ENCODE data around the gene PLEKHH1. TPM values are rescaled to one million over a fixed set of nuclear protein-coding genes. Genes with fewer than 3 reads are reported as not detected.

Gene PLEKHH1
- polyA plus RNA-seq, 1 donor from 2014 or later: 34.1 TPM

GRCh38 chr14:67575684-67576083 lies 42.6 kb downstream of the PLEKHH1 start:
- no peaks in the 10 kb centered on the region for H3F3A ChIP-seq (ENCODE audit: insufficient read depth, low read length, poor library complexity, severe bottlenecking)
- TF ChIP-seq REST (IDR thresholded peaks at IDR 0.05; ENCODE audit: borderline replicate concordance) (no peak), EZH2 (IDR thresholded peaks at IDR 0.05; ENCODE audit: borderline replicate concordance, insufficient read depth, low read length, poor library complexity, severe bottlenecking) (no peak)
- H3K27ac ChIP-seq (ENCODE audit: low read length): no peak overlapping the region
- no peaks in the 10 kb centered on the region for H3K9me2 ChIP-seq (ENCODE audit: insufficient read depth, low read length)
- H3K36me3 ChIP-seq (ENCODE audit: insufficient read depth, low read length): peaks cover 13% of the 10 kb centered on the region
- H3K27me3 ChIP-seq (ENCODE audit: insufficient read depth, low read depth, low read length): no peaks in the 10 kb centered on the region
- H3K4me3 ChIP-seq (ENCODE audit: low read length): no peak overlapping the region
- no peaks in the 10 kb centered on the region for H4K20me1 ChIP-seq (ENCODE audit: insufficient read depth)
- no peaks in the 10 kb centered on the region for H3K9me3 ChIP-seq (ENCODE audit: low read length)
- no peaks in the 10 kb centered on the region for H3K79me2 ChIP-seq (replicated peaks; ENCODE audit: insufficient read depth, low read length)
- H3K9ac ChIP-seq (ENCODE audit: low read length): no peak overlapping the region
- no peak overlapping the region for H3K4me2 ChIP-seq (ENCODE audit: low read length)
- no peak overlapping the region for H2AFZ ChIP-seq (ENCODE audit: low read depth, low read length)

DNA sequence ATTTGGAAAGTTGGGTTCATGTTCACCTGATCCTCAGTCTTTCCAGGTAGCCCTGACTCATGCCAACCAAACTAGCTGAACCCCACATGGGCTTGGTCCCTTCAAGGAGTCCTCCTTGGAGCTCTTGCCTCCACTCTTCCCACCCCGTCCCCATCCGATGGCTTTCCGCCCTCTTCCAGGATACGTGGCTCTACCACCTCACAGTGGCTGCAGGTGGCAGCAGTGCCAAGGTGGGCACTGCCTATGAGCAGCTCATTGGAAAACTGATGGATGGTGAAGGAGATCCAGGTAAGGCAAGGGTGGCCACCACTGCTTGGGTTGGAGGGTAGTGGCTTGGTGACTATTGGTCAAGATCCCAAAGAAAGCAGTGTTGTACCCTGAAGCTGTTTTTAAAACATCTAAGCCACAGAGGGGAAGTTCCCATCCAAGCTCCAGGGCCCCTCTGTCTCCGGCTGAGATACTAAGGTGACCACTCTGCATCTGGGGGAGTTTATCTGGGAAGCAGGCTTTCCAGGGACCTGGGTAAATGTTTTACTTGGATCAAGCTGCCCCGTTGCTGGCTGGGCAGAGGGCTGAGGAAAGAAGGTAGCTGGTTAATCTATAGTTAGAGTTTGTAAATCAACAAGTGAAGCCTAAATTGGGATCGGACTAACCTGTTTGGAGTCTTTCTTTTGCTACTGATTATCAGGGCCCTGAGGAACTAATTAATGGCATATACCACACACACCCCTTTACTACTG lies 43.3 kb downstream of the PLEKHH1 start:
- Histone ChIP-seq H2AFZ (ENCODE audit: low read depth, low read length) (no peak overlapping the region), H4K20me1 (ENCODE audit: insufficient read depth) (no peaks in the 10 kb centered on the region), H3K9me3 (ENCODE audit: low read length) (no peaks in the 10 kb centered on the region), H3K27ac (ENCODE audit: low read length) (no peak overlapping the region), H3K9me2 (ENCODE audit: insufficient read depth, low read length) (no peaks in the 10 kb centered on the region), H3K79me2 (replicated peaks; ENCODE audit: insufficient read depth, low read length) (no peaks in the 10 kb centered on the region), H3K27me3 (ENCODE audit: insufficient read depth, low read depth, low read length) (no peaks in the 10 kb centered on the region), H3K36me3 (ENCODE audit: insufficient read depth, low read length) (peaks cover 13% of the 10 kb centered on the region), H3K4me2 (ENCODE audit: low read length) (no peak overlapping the region), H3K4me3 (ENCODE audit: low read length) (no peak overlapping the region), H3F3A (ENCODE audit: insufficient read depth, low read length, poor library complexity, severe bottlenecking) (no peaks in the 10 kb centered on the region), H3K9ac (ENCODE audit: low read length) (no peak overlapping the region)
- TF ChIP-seq REST (IDR thresholded peaks at IDR 0.05; ENCODE audit: borderline replicate concordance) (no peak), SMC3 (conservative IDR thresholded peaks at IDR 0.05; ENCODE audit: poor library complexity) (no peak), MXI1 (conservative IDR thresholded peaks at IDR 0.05; ENCODE audit: poor library complexity, severe bottlenecking) (no peak), POLR2AphosphoS5 (IDR thresholded peaks at IDR 0.05) (no peak), CTCF (IDR thresholded peaks at IDR 0.05; ENCODE audit: poor library complexity, severe bottlenecking) (no peak)

Data from neural cell (in vitro differentiated cells).